Gastroesophageal sphincter (tissue), 3 donors: Measurements from ENCODE around the gene CPB2.

Experiments
- EP300 ChIP-seq: sonication (generic); formaldehyde crosslinking; IDR thresholded peaks from one replicate; pipeline ENCODE4 v1.6.1; 2017; ENCODE audit warnings: antibody characterized with exemption, mild to moderate bottlenecking
- POLR2A ChIP-seq, 2 donors: fragments of 450-650 bp; IDR thresholded peaks; one replicate each; pipeline ENCODE4 v1.6.1; 2017; ENCODE audit warnings: antibody characterized with exemption in 2 of 2, mild to moderate bottlenecking in 2 of 2, moderate library complexity in 1 of 2
- POLR2AphosphoS5 ChIP-seq: sonication (generic); formaldehyde crosslinking; IDR thresholded peaks from one replicate; pipeline ENCODE4 v1.6.1; 2017; ENCODE audit warnings: antibody characterized with exemption
- TF ChIP-seq, protein P1 (sequence below), 4 experiments: fragments of 200-600 bp in 2 of 4; fragments of 450-650 bp in 2 of 4; sonication (generic) in 1 of 4; IDR thresholded peaks; one replicate each; pipeline ENCODE4 v1.5.1; 2017 to 2019; ENCODE audit warnings: antibody characterized with exemption in 4 of 4, mild to moderate bottlenecking in 2 of 4, moderate library complexity in 2 of 4

DNA sequence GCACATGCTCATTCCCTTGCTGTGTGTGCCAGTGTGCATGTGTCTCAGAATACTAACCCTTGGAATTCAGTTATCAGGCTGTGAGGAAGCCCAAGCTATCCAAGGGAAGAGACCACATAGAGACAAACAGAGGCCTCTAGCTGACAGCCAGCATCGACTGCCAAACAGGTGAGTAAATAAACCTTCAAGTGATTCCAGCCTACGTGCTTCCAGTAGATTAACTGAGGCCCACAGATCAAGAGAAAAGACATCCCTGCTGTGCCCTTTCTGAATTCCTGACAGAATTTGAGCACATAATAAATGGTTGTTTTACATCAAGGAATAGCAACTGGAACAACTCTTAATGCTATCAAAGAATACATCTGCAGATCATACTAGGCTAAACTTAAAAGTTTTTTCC is 69.8 kb downstream of the CPB2 start:
- no peak for TF ChIP-seq POLR2A (IDR thresholded peaks at IDR 0.05)
- TF ChIP-seq, protein P1, sequence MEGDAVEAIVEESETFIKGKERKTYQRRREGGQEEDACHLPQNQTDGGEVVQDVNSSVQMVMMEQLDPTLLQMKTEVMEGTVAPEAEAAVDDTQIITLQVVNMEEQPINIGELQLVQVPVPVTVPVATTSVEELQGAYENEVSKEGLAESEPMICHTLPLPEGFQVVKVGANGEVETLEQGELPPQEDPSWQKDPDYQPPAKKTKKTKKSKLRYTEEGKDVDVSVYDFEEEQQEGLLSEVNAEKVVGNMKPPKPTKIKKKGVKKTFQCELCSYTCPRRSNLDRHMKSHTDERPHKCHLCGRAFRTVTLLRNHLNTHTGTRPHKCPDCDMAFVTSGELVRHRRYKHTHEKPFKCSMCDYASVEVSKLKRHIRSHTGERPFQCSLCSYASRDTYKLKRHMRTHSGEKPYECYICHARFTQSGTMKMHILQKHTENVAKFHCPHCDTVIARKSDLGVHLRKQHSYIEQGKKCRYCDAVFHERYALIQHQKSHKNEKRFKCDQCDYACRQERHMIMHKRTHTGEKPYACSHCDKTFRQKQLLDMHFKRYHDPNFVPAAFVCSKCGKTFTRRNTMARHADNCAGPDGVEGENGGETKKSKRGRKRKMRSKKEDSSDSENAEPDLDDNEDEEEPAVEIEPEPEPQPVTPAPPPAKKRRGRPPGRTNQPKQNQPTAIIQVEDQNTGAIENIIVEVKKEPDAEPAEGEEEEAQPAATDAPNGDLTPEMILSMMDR (IDR thresholded peaks at IDR 0.05), result no peak
- no peak for TF ChIP-seq POLR2AphosphoS5
- TF ChIP-seq EP300, result no peak
